ENCODE measurements around the gene ACBD4. TPM values are rescaled to one million over a fixed set of nuclear protein-coding genes. Genes with fewer than 3 reads are reported as not detected.
A peak's percentile ranks its signal among the peaks of the same experiment; 100 is the strongest.

The ACBD4 gene
- total RNA-seq, 1 donor from 2014 or later, result 3.9 TPM

- peaks cover 39% of the 10 kb centered on the region for H3K4me1 Mint-ChIP-seq (ENCODE audit: low read depth, unreplicated experiment)
- Histone ChIP-seq H3K27me3 (ENCODE audit: insufficient read depth, low read length) (no peaks in the 10 kb centered on the region), H4K20me1 (ENCODE audit: insufficient read depth, low read length) (peaks cover 16% of the 10 kb centered on the region), H3K4me2 (ENCODE audit: low read length) (peak overlapping the region; percentile 69), H3K4me3 (ENCODE audit: insufficient read depth, low read depth, low read length) (peak overlapping the region; percentile 2), H3K36me3 (ENCODE audit: insufficient read depth, low read length) (peaks cover 43% of the 10 kb centered on the region), H2AFZ (ENCODE audit: low read depth, low read length) (no peak overlapping the region), H3K9ac (ENCODE audit: low read length) (peak overlapping the region; percentile 69), H3K9me3 (ENCODE audit: insufficient read depth, low read depth, low read length) (no peaks in the 10 kb centered on the region), H3K79me2 (ENCODE audit: insufficient read depth, low read length) (peaks cover 15% of the 10 kb centered on the region), H3K27ac (ENCODE audit: low read depth, low read length) (peak overlapping the region; percentile 94), H3K4me1 (ENCODE audit: insufficient read depth, low read length) (peaks cover 27% of the 10 kb centered on the region)
- FAIRE-seq, result peak; percentile 98
- H3K27ac Mint-ChIP-seq (ENCODE audit: unreplicated experiment), result peak overlapping the region; percentile 97
- H3K36me3 Mint-ChIP-seq (ENCODE audit: low read depth, unreplicated experiment), result peaks cover 30% of the 10 kb centered on the region
- peak overlapping the region; percentile 72 for H3K4me3 Mint-ChIP-seq (ENCODE audit: unreplicated experiment)
- H3K27me3 Mint-ChIP-seq (ENCODE audit: low read depth, unreplicated experiment), result no peaks in the 10 kb centered on the region
- TF ChIP-seq EZH2 (IDR thresholded peaks at IDR 0.05; ENCODE audit: insufficient read depth, low read length) (no peak), CTCF (IDR thresholded peaks at IDR 0.05; ENCODE audit: insufficient read depth, low read depth, low read length) (no peak)
- H3K9me3 Mint-ChIP-seq (ENCODE audit: unreplicated experiment), result no peaks in the 10 kb centered on the region
- DNase-seq (ENCODE audit: low read depth), result peak; percentile 99
Observed at GRCh38 chr17:45092911-45093430, 42.5 kb upstream of the ACBD4 start.

DNA sequence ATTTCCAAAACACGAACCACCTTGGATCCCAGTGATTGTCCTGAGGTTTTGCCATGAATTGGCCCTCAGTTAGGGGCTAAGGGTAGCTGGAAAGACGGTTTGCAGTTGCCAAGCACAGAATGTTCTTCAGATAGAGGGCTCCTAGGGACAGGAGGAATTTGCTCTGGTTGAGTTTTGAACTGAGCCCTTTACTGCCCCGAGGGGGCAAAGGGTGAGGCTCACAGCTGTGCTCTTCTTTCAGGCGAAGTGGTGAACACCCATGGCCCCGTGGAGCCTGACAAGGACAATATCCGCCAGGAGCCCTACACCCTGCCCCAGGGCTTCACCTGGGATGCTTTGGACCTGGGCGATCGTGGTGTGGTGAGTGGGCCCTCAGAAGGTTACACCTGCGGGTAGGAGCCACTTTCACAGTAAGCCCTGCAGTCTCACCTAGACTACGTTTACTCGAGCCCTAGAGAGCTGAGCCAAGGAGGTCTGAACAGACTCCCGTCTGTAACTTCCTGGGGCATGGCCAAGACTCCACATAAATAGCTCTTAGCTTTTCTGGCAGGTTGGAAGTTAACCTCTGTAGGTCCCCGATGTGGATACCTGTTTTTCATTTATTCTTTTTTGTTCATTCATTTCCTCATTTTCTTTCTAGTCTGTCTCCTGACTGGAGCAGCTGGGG lies 41.9 kb upstream of the ACBD4 start:
- Histone ChIP-seq H3K9me3 (ENCODE audit: insufficient read depth, low read depth, low read length) (no peaks in the 10 kb centered on the region), H2AFZ (ENCODE audit: low read depth, low read length) (no peak overlapping the region), H3K36me3 (ENCODE audit: insufficient read depth, low read length) (peaks cover 47% of the 10 kb centered on the region), H3K4me2 (ENCODE audit: low read length) (peak overlapping the region; percentile 69), H3K4me1 (ENCODE audit: insufficient read depth, low read length) (peaks cover 25% of the 10 kb centered on the region), H3K27ac (ENCODE audit: low read depth, low read length) (peak overlapping the region; percentile 94), H3K79me2 (ENCODE audit: insufficient read depth, low read length) (peaks cover 15% of the 10 kb centered on the region), H3K4me3 (ENCODE audit: insufficient read depth, low read depth, low read length) (peak overlapping the region; percentile 2), H3K27me3 (ENCODE audit: insufficient read depth, low read length) (no peaks in the 10 kb centered on the region), H3K9ac (ENCODE audit: low read length) (peak overlapping the region; percentile 69), H4K20me1 (ENCODE audit: insufficient read depth, low read length) (peaks cover 16% of the 10 kb centered on the region)
- DNase-seq (ENCODE audit: low read depth), result peak; percentile 52
- Mint-ChIP-seq H3K36me3 (ENCODE audit: low read depth, unreplicated experiment) (peaks cover 27% of the 10 kb centered on the region), H3K4me3 (ENCODE audit: unreplicated experiment) (peak overlapping the region; percentile 72), H3K27me3 (ENCODE audit: low read depth, unreplicated experiment) (no peaks in the 10 kb centered on the region), H3K9me3 (ENCODE audit: unreplicated experiment) (no peaks in the 10 kb centered on the region), H3K4me1 (ENCODE audit: low read depth, unreplicated experiment) (peaks cover 37% of the 10 kb centered on the region), H3K27ac (ENCODE audit: unreplicated experiment) (peak overlapping the region; percentile 97)
- FAIRE-seq, result no peak
- no peak for TF ChIP-seq EZH2 (IDR thresholded peaks at IDR 0.05; ENCODE audit: insufficient read depth, low read length)
- TF ChIP-seq CTCF (IDR thresholded peaks at IDR 0.05; ENCODE audit: insufficient read depth, low read depth, low read length), result no peak

DNA sequence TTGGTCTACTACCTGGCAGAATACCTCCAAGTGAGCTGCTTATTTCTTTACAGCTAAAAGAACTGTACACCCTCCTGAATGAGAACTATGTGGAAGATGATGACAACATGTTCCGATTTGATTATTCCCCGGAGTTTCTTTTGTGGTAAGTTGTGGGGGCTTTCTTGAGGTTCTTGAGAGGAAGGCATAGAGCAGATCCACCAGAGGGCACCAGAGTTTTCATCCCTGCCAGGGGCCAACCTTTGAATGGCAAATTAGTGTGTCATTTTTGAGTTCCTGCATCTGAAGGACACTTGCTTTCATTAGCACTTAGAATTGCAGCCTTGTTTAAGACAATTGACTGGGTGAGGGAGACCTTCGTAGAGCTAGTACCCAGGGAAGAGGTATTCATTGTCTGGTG lies 39.3 kb upstream of the ACBD4 start:
- no peak overlapping the region for H3K4me2 ChIP-seq (ENCODE audit: low read length)
- peaks cover 42% of the 10 kb centered on the region for H3K36me3 ChIP-seq (ENCODE audit: insufficient read depth, low read length)
- peaks cover 17% of the 10 kb centered on the region for H4K20me1 ChIP-seq (ENCODE audit: insufficient read depth, low read length)
- no peak overlapping the region for H3K4me3 ChIP-seq (ENCODE audit: insufficient read depth, low read depth, low read length)
- no peak for TF ChIP-seq EZH2 (IDR thresholded peaks at IDR 0.05; ENCODE audit: insufficient read depth, low read length)
- TF ChIP-seq CTCF (IDR thresholded peaks at IDR 0.05; ENCODE audit: insufficient read depth, low read depth, low read length), result peak; percentile 56
- no peak overlapping the region for H3K9ac ChIP-seq (ENCODE audit: low read length)
- H3K9me3 Mint-ChIP-seq (ENCODE audit: unreplicated experiment), result no peaks in the 10 kb centered on the region
- no peak overlapping the region for H2AFZ ChIP-seq (ENCODE audit: low read depth, low read length)
- no peaks in the 10 kb centered on the region for H3K9me3 ChIP-seq (ENCODE audit: insufficient read depth, low read depth, low read length)
- H3K4me1 Mint-ChIP-seq (ENCODE audit: low read depth, unreplicated experiment), result peaks cover 34% of the 10 kb centered on the region
- H3K36me3 Mint-ChIP-seq (ENCODE audit: low read depth, unreplicated experiment), result peaks cover 26% of the 10 kb centered on the region
- H3K79me2 ChIP-seq (ENCODE audit: insufficient read depth, low read length), result peaks cover 5% of the 10 kb centered on the region
- no peaks in the 10 kb centered on the region for H3K27me3 Mint-ChIP-seq (ENCODE audit: low read depth, unreplicated experiment)
- H3K27ac Mint-ChIP-seq (ENCODE audit: unreplicated experiment), result peak overlapping the region; percentile 88
- no peak overlapping the region for H3K27ac ChIP-seq (ENCODE audit: low read depth, low read length)
- H3K4me3 Mint-ChIP-seq (ENCODE audit: unreplicated experiment), result no peak overlapping the region
- DNase-seq (ENCODE audit: low read depth), result no peak
- H3K4me1 ChIP-seq (ENCODE audit: insufficient read depth, low read length), result peaks cover 25% of the 10 kb centered on the region
- FAIRE-seq, result no peak
- H3K27me3 ChIP-seq (ENCODE audit: insufficient read depth, low read length), result no peaks in the 10 kb centered on the region
